HCT116 (cell line): Measurements from ENCODE around the gene RBM33.

Experiments
- ATF3 ChIP-seq: IDR thresholded peaks from 2 replicates; pipeline ENCODE4 v1.6.1; 2012
- CEBPB ChIP-seq: IDR thresholded peaks from 2 replicates; pipeline ENCODE4 v1.6.1; 2012; ENCODE audit warnings: low read depth
- CTCF ChIP-seq, 3 experiments: fragments of 200-600 bp in 1 of 3; sonication (generic) in 1 of 3; IDR thresholded peaks in 2 of 3; conservative IDR thresholded peaks in 1 of 3; 2 replicates each; pipeline ENCODE4 v1.5.1; 2012 to 2017; ENCODE audit warnings: low read depth in 2 of 3, low read length in 2 of 3, antibody characterized with exemption in 1 of 3, borderline replicate concordance in 1 of 3, control low read depth in 1 of 3, mild to moderate bottlenecking in 1 of 3, mixed read lengths in 1 of 3, mixed run types in 1 of 3, moderate library complexity in 1 of 3; ENCODE audit not compliant: insufficient read depth in 1 of 3
- EZH2 ChIP-seq: fragments of 200-600 bp; sonication (generic); IDR thresholded peaks from 2 replicates; pipeline ENCODE4 v1.6.1; 2017; ENCODE audit warnings: antibody characterized with exemption, mixed run types
- FOSL1 ChIP-seq: IDR thresholded peaks from 2 replicates; pipeline ENCODE4 v1.6.1; 2012; ENCODE audit warnings: low read depth
- POLR2A ChIP-seq: IDR thresholded peaks from 2 replicates; pipeline ENCODE4 v1.7.0; 2011; ENCODE audit warnings: borderline replicate concordance; ENCODE audit not compliant: insufficient read depth, insufficient read length; ENCODE audit errors: extremely low read depth
- REST ChIP-seq: IDR thresholded peaks from 2 replicates; pipeline ENCODE4 v1.6.1; 2012; ENCODE audit warnings: low read depth
- SP1 ChIP-seq: IDR thresholded peaks from 2 replicates; pipeline ENCODE4 v1.6.1; 2012; ENCODE audit warnings: low read depth
- SRF ChIP-seq: IDR thresholded peaks from 2 replicates; pipeline ENCODE4 v1.6.1; 2012; ENCODE audit warnings: low read depth
- YY1 ChIP-seq: IDR thresholded peaks from 2 replicates; pipeline ENCODE4 v1.6.1; 2011; ENCODE audit warnings: low read length, low read depth, moderate library complexity, mild to moderate bottlenecking; ENCODE audit not compliant: insufficient replicate concordance; ENCODE audit errors: extremely low read depth
- ZFX ChIP-seq: fragments of 450-650 bp; IDR thresholded peaks from 2 replicates; pipeline ENCODE4 v1.6.1; 2017

- TF ChIP-seq CTCF (IDR thresholded peaks at IDR 0.05 in 2 of 3, conservative IDR thresholded peaks at IDR 0.05 in 1 of 3; ENCODE audit: borderline replicate concordance in 1 of 3, insufficient read depth in 1 of 3, low read depth in 2 of 3, low read length in 2 of 3) (no peak), EZH2 (no peak), POLR2A (no peak), YY1 (no peak), ATF3 (no peak), SP1 (no peak), FOSL1 (no peak), REST (no peak), CEBPB (no peak), ZFX (no peak), SRF (no peak)
These were observed 61.3 kb downstream of the RBM33 start for GRCh38 chr7:155705623-155706360.
